ENCODE measurements around the gene FLCN.
A peak's percentile ranks its signal among the peaks of the same experiment; 100 is the strongest.
"Not testable (repeated sequence)": the region's sequence is repeated elsewhere in the genome, so short reads cannot be mapped to it uniquely, and the experiment has no call there.

FLCN gene

DNA sequence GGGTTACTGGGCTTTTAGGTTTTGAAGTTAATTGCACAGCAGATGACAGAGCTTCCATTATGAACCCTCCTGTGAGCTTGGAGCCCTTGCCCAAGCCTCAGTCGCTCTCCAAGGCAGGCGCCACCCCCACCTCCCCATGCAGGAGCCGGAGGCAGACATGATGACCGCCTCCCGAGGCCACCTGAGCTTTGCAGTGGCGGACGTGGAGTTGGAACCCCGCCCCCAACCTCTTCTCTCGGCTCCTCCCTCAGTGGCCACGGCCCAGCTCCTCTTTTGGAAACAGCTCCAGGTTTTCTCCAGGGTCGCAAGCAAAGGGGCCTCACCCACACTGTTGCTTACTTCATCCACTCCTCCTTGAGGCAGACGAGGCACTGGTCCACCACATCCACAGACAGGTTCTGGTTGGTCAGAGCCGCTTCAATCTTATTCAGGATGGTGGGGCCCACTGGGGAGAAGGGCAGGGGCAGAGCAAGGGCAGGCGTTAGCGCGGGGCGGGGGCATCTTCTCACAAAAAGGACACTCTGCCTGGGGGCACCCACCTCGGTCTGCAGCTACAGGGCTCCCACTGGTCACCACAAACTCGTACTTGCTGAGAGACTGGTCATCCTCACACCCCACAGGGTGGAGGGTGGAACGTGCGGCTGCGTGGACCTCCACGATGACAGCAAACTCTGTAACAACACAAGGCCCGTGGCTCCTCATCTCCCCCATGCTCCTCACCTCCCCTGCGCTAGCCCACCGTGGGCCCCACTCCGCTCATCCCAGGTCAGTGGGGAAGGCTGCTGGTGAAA is 22.1 kb downstream of the FLCN start:
- DNase-seq (ENCODE audit: low read depth in 2 of 2, low spot score in 1 of 2) = no peak

GRCh38 chr17:17213775-17214174 is 23.2 kb downstream of the FLCN start:
- no peak for DNase-seq (ENCODE audit: low read depth in 2 of 2, low spot score in 1 of 2)

DNA sequence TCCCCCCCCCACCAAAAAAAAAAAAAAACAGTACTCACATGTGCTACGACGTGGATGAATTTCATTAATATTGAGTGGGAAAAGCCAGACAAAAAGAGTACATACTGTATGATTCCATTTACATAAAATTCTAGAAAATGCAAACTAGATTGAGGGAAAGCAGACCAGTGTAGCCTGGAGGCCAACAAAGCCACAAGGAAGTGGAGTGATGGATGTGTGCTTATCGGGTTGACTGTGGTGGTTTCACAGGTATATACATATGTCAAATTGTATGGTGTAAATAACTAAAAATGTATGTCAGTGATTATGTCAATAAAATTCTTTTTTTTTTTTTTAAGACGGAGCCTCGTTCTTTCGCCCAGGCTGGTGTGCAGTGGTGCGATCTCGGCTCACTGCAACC is 29.0 kb downstream of the FLCN start:
- no peak for DNase-seq (ENCODE audit: low read depth in 2 of 2, low spot score in 1 of 2)

DNA sequence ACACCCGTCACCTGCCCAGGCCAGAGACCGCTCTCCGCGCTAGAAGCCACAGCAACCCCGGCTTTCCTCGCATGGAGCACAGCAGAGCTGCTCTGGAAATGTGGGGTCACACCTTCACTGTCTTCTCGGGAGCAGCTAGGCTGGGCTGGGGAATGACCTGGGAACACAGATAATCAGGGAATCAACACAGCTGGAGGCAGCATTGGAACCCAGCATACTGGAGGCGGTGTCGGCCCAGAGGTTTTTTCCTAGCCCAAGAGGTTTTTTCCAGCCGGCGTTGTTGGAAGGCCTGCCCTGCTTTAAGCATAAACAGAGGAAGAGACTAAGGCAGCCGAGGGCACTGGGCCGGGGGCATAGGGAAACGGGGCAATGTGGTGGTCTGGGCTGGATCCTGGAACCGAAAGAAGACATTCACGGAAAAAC is 30.0 kb downstream of the FLCN start:
- DNase-seq (ENCODE audit: low read depth in 2 of 2, low spot score in 1 of 2) = no peak

DNA sequence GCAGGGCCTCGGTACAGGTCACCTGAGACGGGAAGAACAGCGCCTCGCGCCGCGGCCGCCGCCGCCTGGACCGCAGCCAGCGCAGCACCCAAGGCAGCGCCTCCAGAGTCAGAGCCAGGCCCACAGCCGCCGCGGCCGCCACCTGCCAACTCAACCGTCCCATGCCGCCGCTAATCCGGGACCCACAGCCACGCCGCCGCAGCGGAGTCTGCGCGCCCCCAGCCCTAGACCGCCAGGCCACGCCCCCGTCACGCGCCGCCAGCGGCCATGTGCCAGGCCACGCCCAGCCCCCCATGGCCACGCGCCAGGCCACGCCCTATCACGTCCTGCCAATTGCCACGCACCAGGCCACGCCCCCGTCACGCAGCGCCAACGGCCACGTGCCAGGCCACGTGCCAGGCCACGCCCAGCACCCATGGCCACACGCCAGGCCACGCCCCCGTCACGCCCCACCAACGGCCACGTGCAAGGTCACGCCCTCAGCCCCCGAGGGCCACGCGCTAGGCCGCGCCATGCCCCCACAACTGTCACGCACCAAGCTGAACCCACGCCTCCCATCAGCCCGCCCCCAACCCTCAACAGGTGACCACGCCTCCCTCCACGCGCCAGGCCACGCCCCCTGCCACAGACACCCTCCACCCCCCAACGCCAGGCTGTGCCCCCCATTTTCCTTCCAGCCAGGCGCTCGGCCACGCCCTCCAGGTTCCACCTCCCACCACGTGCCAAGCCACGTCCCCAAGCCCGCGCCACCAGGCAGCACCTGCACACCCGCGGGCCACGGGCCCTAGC is 30.6 kb downstream of the FLCN start, which contains the start of gene PLD6:
TSS of gene PLD6 (minus strand) at position 210 of the 789 bp plus-strand sequence. CDS start at position 163, 47 bp downstream.
- DNase-seq (ENCODE audit: low read depth in 2 of 2, low spot score in 1 of 2) = peak; percentile 82 to 90

- DNase-seq (ENCODE audit: low read depth in 2 of 2, low spot score in 1 of 2) = peak in 1 of 2 donors; percentile 48
These were observed 31.4 kb downstream of the FLCN start for GRCh38 chr17:17205368-17206123.

DNA sequence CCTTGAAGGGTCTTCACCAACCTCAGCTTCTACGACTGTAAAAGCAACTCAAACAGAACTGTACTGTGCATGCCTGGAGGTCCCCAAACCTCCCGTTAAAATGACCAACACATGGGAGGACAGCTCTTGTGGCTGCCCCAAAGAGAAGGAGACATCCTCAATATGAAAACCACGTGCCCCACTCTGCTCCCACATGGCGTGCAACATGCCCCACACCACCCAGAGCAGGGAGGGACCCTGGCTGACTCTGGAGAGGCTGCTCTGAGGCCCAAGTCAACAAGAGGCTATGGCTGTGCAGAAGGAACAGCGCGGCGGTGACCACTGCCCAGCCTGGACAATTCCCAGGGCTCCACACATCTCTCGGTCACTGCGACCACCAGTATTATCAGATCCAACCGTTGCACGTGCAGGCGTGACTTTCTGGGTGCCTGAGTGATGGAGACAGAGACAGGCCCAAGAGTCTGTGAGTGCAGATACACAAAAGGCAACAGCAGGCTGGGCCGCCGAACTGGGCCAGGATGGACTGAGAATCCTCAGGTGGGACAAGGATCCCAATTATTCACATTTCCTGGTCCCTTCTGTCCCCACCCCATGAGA is 32.2 kb downstream of the FLCN start:
- DNase-seq (ENCODE audit: low read depth in 2 of 2, low spot score in 1 of 2) = no peak

DNA sequence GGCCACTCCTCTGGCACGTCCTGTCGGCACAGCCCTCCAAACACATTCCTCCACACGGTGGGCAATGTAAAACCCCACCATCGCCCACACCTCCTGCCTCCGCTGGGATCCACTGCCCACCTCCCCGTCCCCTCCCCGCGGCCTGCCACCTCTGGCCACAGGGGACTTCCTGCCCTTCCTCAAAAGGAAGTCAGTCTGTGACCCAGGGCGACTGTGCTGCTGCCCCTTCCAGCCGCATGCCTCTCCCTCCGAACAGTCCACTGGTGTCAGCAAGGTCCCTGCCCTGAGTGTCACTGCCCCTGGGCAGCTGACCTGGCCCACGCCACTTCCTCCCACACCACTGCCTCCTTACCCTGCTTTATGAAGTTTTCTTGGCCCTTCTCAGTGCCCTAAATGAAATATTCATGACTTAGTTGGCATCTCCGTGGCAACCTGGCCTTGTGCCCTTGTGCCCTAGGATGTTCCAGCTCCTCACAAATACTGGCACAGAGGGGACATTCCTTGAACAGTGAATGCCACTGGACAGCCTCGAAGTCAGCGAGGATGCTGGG is 32.9 kb downstream of the FLCN start:
- no peak for DNase-seq (ENCODE audit: low read depth in 2 of 2, low spot score in 1 of 2)

- no peak for DNase-seq (ENCODE audit: low read depth in 2 of 2, low spot score in 1 of 2)
These were observed 33.7 kb downstream of the FLCN start for GRCh38 chr17:17203173-17203730.

GRCh38 chr17:17201907-17202306 is 35.1 kb downstream of the FLCN start:
- DNase-seq (ENCODE audit: low read depth in 2 of 2, low spot score in 1 of 2) = no peak

- DNase-seq (ENCODE audit: low read depth in 2 of 2, low spot score in 1 of 2) = no peak
These were observed 35.7 kb downstream of the FLCN start for GRCh38 chr17:17201271-17201670.

- no peak for DNase-seq (ENCODE audit: low read depth in 2 of 2, low spot score in 1 of 2)
These were observed 36.1 kb downstream of the FLCN start for GRCh38 chr17:17200831-17201230.

DNA sequence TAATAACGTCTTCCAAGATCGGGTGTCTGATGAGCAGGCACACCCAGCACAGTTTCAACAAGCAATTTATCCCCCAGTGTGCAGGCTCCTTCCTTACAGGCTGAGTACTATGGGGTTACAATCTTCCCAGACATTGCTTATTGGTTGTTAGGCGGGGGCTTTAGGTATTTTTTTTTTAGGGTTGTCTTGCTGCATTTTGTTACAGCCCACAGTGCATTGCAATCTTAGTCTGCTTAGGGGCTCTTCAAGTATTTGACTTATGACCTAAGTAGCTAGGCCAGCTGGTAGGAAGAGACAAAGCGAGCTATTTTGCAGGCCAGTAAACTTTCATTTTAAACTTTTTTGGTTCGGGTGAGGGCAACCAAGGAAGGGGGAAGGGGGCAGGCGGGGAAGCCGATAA is 36.7 kb downstream of the FLCN start:
- DNase-seq (ENCODE audit: low read depth in 2 of 2, low spot score in 1 of 2) = no peak

GRCh38 chr17:17198281-17198680 is 38.7 kb downstream of the FLCN start:
- DNase-seq (ENCODE audit: low read depth in 2 of 2, low spot score in 1 of 2) = no peak

GRCh38 chr17:17196776-17197175 is 40.2 kb downstream of the FLCN start:
- DNase-seq (ENCODE audit: low read depth in 2 of 2, low spot score in 1 of 2) = no peak

DNA sequence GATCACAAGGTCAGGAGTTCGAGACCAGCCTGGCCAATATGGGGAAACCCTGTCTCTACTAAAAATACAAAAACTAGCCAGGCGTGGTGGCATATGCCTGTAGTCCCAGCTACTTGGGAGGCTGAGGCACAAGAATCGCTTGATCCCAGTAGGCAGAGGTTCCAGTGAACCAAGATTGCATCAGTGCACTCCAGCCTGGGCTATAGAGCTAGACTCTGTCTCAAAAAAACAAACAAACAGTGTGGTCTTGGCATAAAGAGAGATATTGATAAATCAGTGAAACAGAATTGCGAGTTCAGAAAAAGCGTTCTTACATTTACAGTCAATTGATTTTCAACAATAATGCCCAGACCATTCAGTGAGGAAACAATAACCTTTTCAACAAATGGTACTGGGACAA is 41.5 kb downstream of the FLCN start:
- DNase-seq (ENCODE audit: low read depth in 2 of 2, low spot score in 1 of 2) = not testable (repeated sequence)

GRCh38 chr17:17191961-17192381 is 45.0 kb downstream of the FLCN start:
- no peak for DNase-seq (ENCODE audit: low read depth in 2 of 2, low spot score in 1 of 2)

DNA sequence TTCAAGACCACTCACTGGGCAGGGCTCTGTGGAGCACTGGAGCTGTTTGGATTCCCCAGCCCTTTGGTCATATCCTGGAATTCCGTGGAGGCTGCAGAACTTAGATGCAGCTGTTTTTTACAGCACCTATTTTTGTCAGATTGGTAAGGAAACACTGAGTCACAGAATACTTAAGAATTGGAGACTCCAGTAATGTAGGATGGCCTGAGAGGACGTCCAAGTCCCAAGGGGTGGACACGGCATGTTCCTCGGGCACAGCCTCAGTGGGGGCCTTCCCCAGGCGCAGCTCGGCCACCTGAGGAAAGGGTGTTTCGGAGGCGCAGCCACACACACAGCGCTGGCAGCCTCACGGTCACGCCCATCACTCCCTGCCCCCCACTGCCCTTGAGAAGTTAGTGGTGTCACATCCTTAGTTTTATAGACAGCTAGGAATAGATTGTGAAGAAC is 45.6 kb downstream of the FLCN start:
- no peak for DNase-seq (ENCODE audit: low read depth in 2 of 2, low spot score in 1 of 2)

DNA sequence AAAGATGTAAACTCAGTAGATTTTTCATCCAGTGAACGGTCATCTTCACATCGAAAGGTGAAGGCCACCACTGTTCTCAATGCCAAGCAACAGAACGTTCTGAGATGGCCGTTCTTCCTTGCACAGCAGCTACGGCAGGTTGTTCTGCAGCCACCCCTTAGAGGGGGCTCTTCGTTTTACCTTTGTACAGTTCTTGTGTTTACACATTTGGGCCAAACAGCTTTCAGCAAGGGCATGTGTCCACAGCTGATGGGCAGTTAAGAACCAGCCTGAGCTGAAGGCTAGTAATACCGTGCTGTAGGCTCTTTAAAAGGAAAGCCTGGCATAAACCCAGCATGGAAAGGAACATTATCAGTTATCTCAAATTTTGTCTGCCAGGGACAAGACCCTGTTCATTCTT is 46.8 kb downstream of the FLCN start:
- no peak for DNase-seq (ENCODE audit: low read depth in 2 of 2, low spot score in 1 of 2)

DNA sequence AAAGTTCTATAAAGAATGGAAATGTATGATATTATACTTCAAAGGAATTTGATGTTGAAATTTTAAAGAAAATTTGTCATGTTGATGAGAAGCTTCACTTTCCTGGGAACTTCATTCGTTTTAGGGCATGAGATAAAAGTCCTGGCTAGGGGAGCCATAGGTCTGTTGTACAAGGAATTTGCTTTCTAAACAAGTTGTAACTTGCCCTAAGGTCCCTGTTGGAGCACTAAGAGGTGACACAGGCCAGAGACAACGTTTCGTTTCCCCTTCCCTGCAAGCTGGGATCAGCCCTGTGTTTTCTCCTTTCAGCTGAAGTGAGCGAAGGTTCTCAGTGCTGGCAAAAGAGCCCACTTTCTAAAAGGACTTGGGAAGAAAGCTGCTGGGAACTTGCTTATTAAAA is 47.4 kb downstream of the FLCN start:
- DNase-seq (ENCODE audit: low read depth in 2 of 2, low spot score in 1 of 2) = no peak
